Breast epithelium (tissue), 3 donors: ENCODE measurements around the gene DUSP6.

Experiments used
- CTCF ChIP-seq, 3 donors: fragments of 450-650 bp; IDR thresholded peaks; one replicate each; pipeline ENCODE4 v1.5.1; 2016 to 2017; ENCODE audit warnings: antibody characterized with exemption in 3 of 3, mild to moderate bottlenecking in 3 of 3, moderate library complexity in 3 of 3
- POLR2A ChIP-seq: fragments of 450-650 bp; IDR thresholded peaks from one replicate; pipeline ENCODE4 v1.6.1; 2016; ENCODE audit warnings: antibody characterized with exemption, mild to moderate bottlenecking, moderate library complexity
- POLR2AphosphoS5 ChIP-seq, 3 donors: sonication (generic); formaldehyde crosslinking; IDR thresholded peaks; one replicate each; pipeline ENCODE4 v1.6.1; 2017; ENCODE audit warnings: antibody characterized with exemption in 3 of 3

DNA sequence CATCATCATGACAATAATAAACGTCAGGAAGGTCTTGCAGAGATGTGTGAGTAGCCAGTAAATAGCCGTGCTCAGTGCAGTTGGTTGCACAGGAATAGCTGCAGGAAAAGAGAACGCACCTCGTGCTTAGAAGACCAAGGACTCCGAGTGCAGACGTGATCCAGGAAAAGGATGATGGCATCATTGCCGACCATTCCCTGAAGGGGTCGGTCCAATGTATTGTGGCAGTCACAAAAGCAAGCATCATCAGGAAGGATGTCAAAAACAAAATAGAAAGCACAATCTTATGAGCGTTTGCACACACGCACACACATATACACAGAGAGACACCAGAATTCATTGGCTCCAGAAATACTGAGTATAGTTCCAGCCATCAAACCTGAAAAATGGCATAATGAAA is 12.8 kb downstream of the DUSP6 start:
- TF ChIP-seq CTCF (IDR thresholded peaks at IDR 0.05): no peak
- no peak for TF ChIP-seq POLR2A
- no peak for TF ChIP-seq POLR2AphosphoS5 (IDR thresholded peaks at IDR 0.05)
